ENCODE measurements around the gene SPECC1L.
"Not testable (repeated sequence)": the region's sequence is repeated elsewhere in the genome, so short reads cannot be mapped to it uniquely, and the experiment has no call there.

The SPECC1L gene

GRCh38 chr22:24287801-24288200 lies 17.2 kb downstream of the SPECC1L start:
- DNase-seq (ENCODE audit: low spot score), result not testable (repeated sequence)

GRCh38 chr22:24289114-24289513 lies 18.5 kb downstream of the SPECC1L start:
- DNase-seq (ENCODE audit: low spot score), result no peak

- DNase-seq (ENCODE audit: low spot score), result no peak
Observed at GRCh38 chr22:24289741-24290163, 19.1 kb downstream of the SPECC1L start.

GRCh38 chr22:24290459-24290858 lies 19.8 kb downstream of the SPECC1L start:
- no peak for DNase-seq (ENCODE audit: low spot score)

GRCh38 chr22:24291515-24292201 lies 21.0 kb downstream of the SPECC1L start:
- no peak for DNase-seq (ENCODE audit: low spot score)

- not testable (repeated sequence) for DNase-seq (ENCODE audit: low spot score)
Observed at GRCh38 chr22:24292202-24292830, 21.7 kb downstream of the SPECC1L start.

- not testable (repeated sequence) for DNase-seq (ENCODE audit: low spot score)
Observed at GRCh38 chr22:24294913-24295312, 24.3 kb downstream of the SPECC1L start.

- DNase-seq (ENCODE audit: low spot score), result not testable (repeated sequence)
Observed at GRCh38 chr22:24298497-24299155, 28.0 kb downstream of the SPECC1L start.

- not testable (repeated sequence) for DNase-seq (ENCODE audit: low spot score)
Observed at GRCh38 chr22:24300522-24300921, 29.9 kb downstream of the SPECC1L start.

GRCh38 chr22:24302591-24302990 lies 32.0 kb downstream of the SPECC1L start:
- no peak for DNase-seq (ENCODE audit: low spot score)

GRCh38 chr22:24303007-24303406 lies 32.4 kb downstream of the SPECC1L start:
- no peak for DNase-seq (ENCODE audit: low spot score)

GRCh38 chr22:24304062-24304675 lies 33.5 kb downstream of the SPECC1L start:
- DNase-seq (ENCODE audit: low spot score), result no peak

GRCh38 chr22:24305260-24305692 lies 34.6 kb downstream of the SPECC1L start:
- no peak for DNase-seq (ENCODE audit: low spot score)

- no peak for DNase-seq (ENCODE audit: low spot score)
Observed at GRCh38 chr22:24310969-24311368, 40.3 kb downstream of the SPECC1L start.

- DNase-seq (ENCODE audit: low spot score), result no peak
Observed at GRCh38 chr22:24315367-24315966, 44.8 kb downstream of the SPECC1L start.

GRCh38 chr22:24316264-24316663 lies 45.6 kb downstream of the SPECC1L start:
- DNase-seq (ENCODE audit: low spot score), result not testable (repeated sequence)

GRCh38 chr22:24317511-24317910 lies 46.9 kb downstream of the SPECC1L start:
- DNase-seq (ENCODE audit: low spot score), result not testable (repeated sequence)

- no peak for DNase-seq (ENCODE audit: low spot score)
Observed at GRCh38 chr22:24319451-24319850, 48.8 kb downstream of the SPECC1L start.

GRCh38 chr22:24321999-24322398 lies 51.4 kb downstream of the SPECC1L start:
- no peak for DNase-seq (ENCODE audit: low spot score)

- no peak for DNase-seq (ENCODE audit: low spot score)
Observed at GRCh38 chr22:24322522-24322921, 51.9 kb downstream of the SPECC1L start.

GRCh38 chr22:24323233-24323632 lies 52.6 kb downstream of the SPECC1L start:
- DNase-seq (ENCODE audit: low spot score), result no peak

- peak; percentile 43 for DNase-seq (ENCODE audit: low spot score)
Observed at GRCh38 chr22:24323695-24324094, 53.1 kb downstream of the SPECC1L start.
